ENCODE results near the gene GNB3. TPM values are rescaled to one million over a fixed set of nuclear protein-coding genes. Genes with fewer than 3 reads are reported as not detected.

GNB3 gene
- total RNA-seq, 4 donors from 2014 or later: 0.38 to 0.88 TPM; not detected in 2

- TF ChIP-seq CTCF (IDR thresholded peaks at IDR 0.05; ENCODE audit: low read depth): no peak
Observed at GRCh38 chr12:6818645-6819044, 22.1 kb upstream of the GNB3 start.

GRCh38 chr12:6819106-6820030, 21.4 kb upstream of the GNB3 start:
- TF ChIP-seq CTCF (IDR thresholded peaks at IDR 0.05; ENCODE audit: low read depth): no peak

DNA sequence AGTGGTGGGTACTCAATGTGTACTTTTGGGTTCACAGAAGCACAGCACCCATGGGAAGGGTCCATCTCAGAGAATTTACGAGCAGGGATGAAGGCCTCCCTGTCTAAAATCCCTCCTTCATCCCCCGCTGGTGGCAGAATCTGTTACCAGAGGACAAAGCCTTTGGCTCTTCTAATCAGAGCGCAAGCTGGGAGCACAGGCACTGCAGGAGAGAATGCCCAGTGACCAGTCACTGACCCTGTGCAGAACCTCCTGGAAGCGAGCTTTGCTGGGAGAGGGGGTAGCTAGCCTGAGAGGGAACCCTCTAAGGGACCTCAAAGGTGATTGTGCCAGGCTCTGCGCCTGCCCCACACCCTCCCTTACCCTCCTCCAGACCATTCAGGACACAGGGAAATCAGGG, 20.6 kb upstream of the GNB3 start:
- no peak for TF ChIP-seq CTCF (IDR thresholded peaks at IDR 0.05; ENCODE audit: low read depth)

DNA sequence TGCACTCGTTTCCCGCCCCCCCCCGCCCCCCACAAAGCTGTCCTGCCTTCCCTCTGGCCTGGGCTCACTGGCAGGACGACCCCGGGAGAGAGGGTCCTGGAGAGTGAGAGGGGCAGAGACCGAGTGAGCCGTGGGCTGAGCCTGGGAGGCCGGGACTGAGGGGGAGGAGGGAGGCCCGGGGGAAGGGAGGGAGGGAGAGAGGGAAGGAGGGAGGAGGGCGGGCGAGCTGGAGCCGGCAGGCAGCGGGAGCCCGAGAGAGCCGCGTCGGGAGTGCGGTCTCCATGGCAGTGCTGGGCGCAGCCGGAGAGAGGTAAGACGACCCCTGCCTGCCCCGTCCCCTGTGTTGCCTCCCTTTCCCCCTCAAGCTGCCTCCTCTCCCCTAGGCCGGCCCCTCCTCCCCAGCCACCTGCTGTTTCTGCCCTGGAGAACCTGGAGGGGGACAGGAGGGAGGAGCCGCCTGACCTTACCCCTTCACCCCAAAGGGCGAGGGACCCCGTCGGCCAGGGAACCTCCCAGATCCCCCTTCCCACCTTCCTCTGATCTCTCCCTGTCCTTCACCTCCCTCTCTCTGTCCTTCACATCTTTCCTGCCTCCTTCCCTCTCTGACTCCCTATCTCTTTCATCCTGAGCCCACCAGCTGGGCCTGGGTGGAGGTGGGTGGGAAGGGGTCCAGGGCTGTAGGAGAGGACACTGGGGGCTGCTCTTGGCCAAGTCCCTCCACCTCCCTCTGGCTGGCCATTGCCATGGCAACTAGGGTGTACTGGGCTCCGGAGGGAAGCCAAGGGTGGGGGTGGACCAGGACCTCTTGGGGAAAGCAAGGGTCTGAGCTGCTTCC, 18.9 kb upstream of the GNB3 start, which contains the start of gene GPR162:
Gene GPR162 (plus strand): TSS at position 231 of the 835 bp plus-strand sequence. CDS start 2,078 bp downstream, outside the sequence.
- no peak for TF ChIP-seq CTCF (IDR thresholded peaks at IDR 0.05; ENCODE audit: low read depth)

DNA sequence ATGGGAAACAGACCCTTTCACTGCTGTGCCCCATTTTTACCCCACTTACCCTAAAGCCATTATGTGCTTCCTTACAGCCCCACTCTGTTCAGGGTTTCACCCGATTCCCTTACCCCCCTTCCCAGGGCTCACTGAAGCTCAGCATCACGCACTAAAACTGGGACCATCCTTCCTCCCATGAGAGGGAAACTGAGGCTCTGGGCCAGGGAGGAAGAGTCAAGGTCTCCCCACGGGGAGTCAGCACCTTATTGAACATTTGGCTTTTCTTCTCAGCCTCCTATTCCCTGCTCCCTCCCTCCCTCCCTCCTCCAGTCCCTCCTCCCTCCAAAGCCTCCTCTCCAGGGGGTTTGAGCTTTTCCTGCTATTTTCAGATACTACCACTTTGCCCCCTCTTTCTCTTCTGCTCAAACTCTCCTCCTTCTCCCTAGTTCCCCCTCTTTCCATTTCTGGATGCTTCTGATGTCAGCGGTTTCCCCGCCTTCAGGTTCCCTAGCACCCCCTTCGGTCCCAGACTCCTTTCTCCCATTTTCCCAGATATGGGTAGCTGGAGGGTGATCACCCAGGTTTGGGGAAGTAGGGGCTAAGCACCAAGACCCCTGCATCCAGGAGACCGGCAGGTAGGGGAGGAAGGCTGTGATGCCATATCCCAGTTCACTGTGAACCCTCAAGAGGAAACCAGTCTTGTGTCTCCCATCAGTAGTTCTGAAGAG, 18.1 kb upstream of the GNB3 start:
- no peak for TF ChIP-seq CTCF (IDR thresholded peaks at IDR 0.05; ENCODE audit: low read depth)

DNA sequence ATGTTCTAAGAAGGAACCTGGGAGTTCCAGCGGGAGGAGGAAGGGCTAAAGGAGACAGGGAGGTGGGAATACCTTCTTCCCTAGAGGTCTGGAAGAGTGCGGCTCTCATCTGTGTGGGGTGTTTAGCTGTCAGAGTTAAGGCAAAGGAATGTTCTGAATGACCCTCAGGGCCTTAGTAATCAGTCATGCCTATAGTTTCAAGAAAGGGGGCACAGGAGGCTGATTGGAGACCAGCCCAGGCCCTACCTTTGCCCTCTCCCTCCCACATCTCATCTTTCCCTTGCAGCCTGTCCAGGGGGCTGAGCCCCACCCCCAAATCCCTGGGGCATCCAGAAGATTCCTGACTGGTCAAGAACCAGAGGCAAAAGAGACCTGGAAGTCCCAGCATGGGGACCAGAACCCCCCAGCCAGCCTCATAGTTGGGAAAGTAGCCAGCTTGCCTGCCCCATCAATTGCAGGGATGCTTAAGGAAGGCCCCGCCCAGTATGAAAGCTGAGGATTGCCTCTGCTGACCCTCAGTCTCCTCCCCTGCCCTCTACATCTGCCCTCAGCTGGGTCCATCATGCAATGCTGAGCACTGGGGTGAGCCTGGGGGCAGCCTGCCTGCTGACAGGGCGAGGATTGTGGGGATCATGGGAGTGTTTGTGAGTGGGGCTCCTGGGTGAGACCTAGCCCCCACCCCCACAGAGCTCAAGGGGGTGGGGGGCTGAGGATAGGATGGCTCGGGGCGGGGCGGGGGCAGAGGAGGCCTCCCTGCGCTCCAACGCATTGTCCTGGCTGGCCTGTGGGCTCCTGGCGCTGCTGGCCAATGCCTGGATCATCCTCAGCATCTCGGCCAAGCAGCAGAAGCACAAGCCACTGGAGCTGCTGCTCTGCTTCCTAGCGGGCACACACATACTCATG, 17.3 kb upstream of the GNB3 start:
- TF ChIP-seq CTCF (IDR thresholded peaks at IDR 0.05; ENCODE audit: low read depth): no peak

Data from subcutaneous adipose tissue (tissue), 4 donors.